Spleen (tissue), 11 donors: ENCODE data around the gene TENM3. TPM values are rescaled to one million over a fixed set of nuclear protein-coding genes. Genes with fewer than 3 reads are reported as not detected.

Experiments used
- DNase-seq: peaks from one replicate; pipeline ENCODE4 v3.0.0-alpha.2; 2020
- H3K27ac ChIP-seq, 8 donors: fragments of 200-600 bp; sonication (generic) in 7 of 8; 1 replicate in 4 of 8; 2 replicates in 4 of 8; pipeline versions ENCODE4 v1.5.0 to v1.8.0; 2016 to 2021; ENCODE audit warnings: inconsistent platforms in 4 of 8, mild to moderate bottlenecking in 4 of 8, moderate library complexity in 1 of 8
- H3K27me3 ChIP-seq, 7 donors: fragments of 200-600 bp; sonication (generic) in 6 of 7; replicated peaks in 1 of 7; 1 replicate in 4 of 7; 2 replicates in 3 of 7; pipeline versions ENCODE4 v1.5.0 to v1.8.0; 2016 to 2021; ENCODE audit warnings: inconsistent platforms in 3 of 7, mild to moderate bottlenecking in 1 of 7
- H3K36me3 ChIP-seq, 6 donors: fragments of 200-600 bp; sonication (generic) in 5 of 6; 1 replicate in 4 of 6; 2 replicates in 2 of 6; pipeline versions ENCODE4 v1.5.0 to v1.8.0; 2016 to 2021; ENCODE audit warnings: inconsistent platforms in 2 of 6
- H3K4me1 ChIP-seq, 6 donors: fragments of 200-600 bp; sonication (generic) in 5 of 6; 1 replicate in 3 of 6; 2 replicates in 3 of 6; pipeline versions ENCODE4 v1.5.0 to v1.8.0; 2016 to 2021; ENCODE audit warnings: inconsistent platforms in 3 of 6
- H3K4me3 ChIP-seq, 8 donors: fragments of 200-600 bp; sonication (generic) in 7 of 8; 1 replicate in 4 of 8; 2 replicates in 4 of 8; pipeline versions ENCODE4 v1.5.0 to v1.8.0; 2016 to 2021; ENCODE audit warnings: inconsistent platforms in 4 of 8, mild to moderate bottlenecking in 4 of 8, moderate library complexity in 2 of 8
- H3K9me3 ChIP-seq, 8 donors: fragments of 200-600 bp; sonication (generic) in 7 of 8; 1 replicate in 4 of 8; 2 replicates in 4 of 8; pipeline versions ENCODE4 v1.5.0 to v1.8.0; 2016 to 2021; ENCODE audit warnings: inconsistent platforms in 4 of 8
- POLR2A ChIP-seq, 3 donors: fragments of 450-650 bp; IDR thresholded peaks; one replicate each; pipeline ENCODE4 v1.5.1; 2017; ENCODE audit warnings: antibody characterized with exemption in 3 of 3, mild to moderate bottlenecking in 1 of 3
- POLR2AphosphoS5 ChIP-seq, 3 donors: sonication (generic); formaldehyde crosslinking; IDR thresholded peaks; one replicate each; pipeline ENCODE4 v1.5.1; 2017; ENCODE audit warnings: antibody characterized with exemption in 3 of 3
- WGBS, 5 donors: extraction: QIAGEN DNeasy Blood & Tissue Kit in 3 of 5; methylation state at CpG; one replicate each; pipeline versions ENCODE4 v1.1.5 to v1.1.7; 2013 to 2018; 5-methylcytosine and 5-hydroxymethylcytosine counted together
- intact Hi-C: fragments of 100-400 bp; cut with DNase I; formaldehyde crosslinking; loops from one replicate; pipeline ENCODE4 v1.15.0; 2023; ENCODE audit warnings: low total_unique reads
- polyA plus RNA-seq, 3 donors: library from polyadenylated mRNA; stranded (reverse); fragments of 200-250 nt; gene quantifications; one replicate each; pipeline ENCODE4 v1.2.1, GENCODE V29; 2013
- total RNA-seq, 7 donors: library from RNA; depleted of rRNA in 3 of 7; stranded (reverse); fragments of >200 nt in 3 of 7; fragmentation: NEBNext Ultra II Directional in 4 of 7; extraction: Animal tissue kit (Norgen Biotek cat#: 25700) in 4 of 7; gene quantifications; one replicate each; pipeline versions ENCODE4 v1.1.0 to v1.2.1, GENCODE V29; 2016 to 2021
- TF ChIP-seq, protein P1 (sequence below), 11 experiments: fragments of 200-600 bp in 7 of 11; fragments of 450-650 bp in 4 of 11; sonication (generic) in 4 of 11; IDR thresholded peaks in 8 of 11; conservative IDR thresholded peaks in 3 of 11; 1 replicate in 7 of 11; 2 replicates in 4 of 11; pipeline versions ENCODE4 v1.4.0 to v1.8.0; 2016 to 2021; ENCODE audit warnings: antibody characterized with exemption in 11 of 11, inconsistent platforms in 4 of 11, mild to moderate bottlenecking in 1 of 11
- donor health status: healthy with polysubstance abuse.
- donor health status: DM: no; HTN: no; CAD: no; lungs with moderate emphysema.
- donor health status: DM: no; HTN: no; CAD: no.
- donor health status: Bipolar disorder and iron deficiency.
- donor health status: healthy.
- donor health status: DM: no; HTN: no; CAD: no.
- donor health status: DM: yes; HTN: yes; CAD: no.

The TENM3 gene
- total and polyA plus RNA-seq, 10 donors: 0.37 to 45.6 (median 17.7) TPM

GRCh38 chr4:182532441-182532840, 289.2 kb downstream of the TENM3 start:
- DNase-seq: no peak
- Histone ChIP-seq H3K27ac (no peak overlapping the region), H3K4me3 (no peak overlapping the region), H3K27me3 (no peaks in the 10 kb centered on the region), H3K4me1 (no peaks in the 10 kb centered on the region), H3K9me3 (no peaks in the 10 kb centered on the region), H3K36me3 (no peaks in the 10 kb centered on the region)
- TF ChIP-seq, protein P1, sequence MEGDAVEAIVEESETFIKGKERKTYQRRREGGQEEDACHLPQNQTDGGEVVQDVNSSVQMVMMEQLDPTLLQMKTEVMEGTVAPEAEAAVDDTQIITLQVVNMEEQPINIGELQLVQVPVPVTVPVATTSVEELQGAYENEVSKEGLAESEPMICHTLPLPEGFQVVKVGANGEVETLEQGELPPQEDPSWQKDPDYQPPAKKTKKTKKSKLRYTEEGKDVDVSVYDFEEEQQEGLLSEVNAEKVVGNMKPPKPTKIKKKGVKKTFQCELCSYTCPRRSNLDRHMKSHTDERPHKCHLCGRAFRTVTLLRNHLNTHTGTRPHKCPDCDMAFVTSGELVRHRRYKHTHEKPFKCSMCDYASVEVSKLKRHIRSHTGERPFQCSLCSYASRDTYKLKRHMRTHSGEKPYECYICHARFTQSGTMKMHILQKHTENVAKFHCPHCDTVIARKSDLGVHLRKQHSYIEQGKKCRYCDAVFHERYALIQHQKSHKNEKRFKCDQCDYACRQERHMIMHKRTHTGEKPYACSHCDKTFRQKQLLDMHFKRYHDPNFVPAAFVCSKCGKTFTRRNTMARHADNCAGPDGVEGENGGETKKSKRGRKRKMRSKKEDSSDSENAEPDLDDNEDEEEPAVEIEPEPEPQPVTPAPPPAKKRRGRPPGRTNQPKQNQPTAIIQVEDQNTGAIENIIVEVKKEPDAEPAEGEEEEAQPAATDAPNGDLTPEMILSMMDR (IDR thresholded peaks at IDR 0.05 in 8 of 11, conservative IDR thresholded peaks at IDR 0.05 in 3 of 11): no peak
- TF ChIP-seq POLR2A (IDR thresholded peaks at IDR 0.05): no peak
- no peak for TF ChIP-seq POLR2AphosphoS5 (IDR thresholded peaks at IDR 0.05)
- WGBS, 5 donors: 65 to 75% (median 69%) methylated on average over 2 of the region's 2 CpGs
- intact Hi-C loops: no loop called here

- no peak for DNase-seq
- no peak overlapping the region for H3K27ac ChIP-seq
- H3K9me3 ChIP-seq: no peaks in the 10 kb centered on the region
- H3K4me1 ChIP-seq: no peaks in the 10 kb centered on the region
- H3K27me3 ChIP-seq: no peaks in the 10 kb centered on the region
- intact Hi-C loops: no loop called here
- no peak overlapping the region for H3K4me3 ChIP-seq
- no peaks in the 10 kb centered on the region for H3K36me3 ChIP-seq
- TF ChIP-seq POLR2AphosphoS5 (IDR thresholded peaks at IDR 0.05) (no peak), POLR2A (IDR thresholded peaks at IDR 0.05) (no peak)
- TF ChIP-seq, protein P1 (IDR thresholded peaks at IDR 0.05 in 8 of 11, conservative IDR thresholded peaks at IDR 0.05 in 3 of 11): no peak
- 56 to 77% (median 64%) methylated on average over 1 of the region's 1 CpG for WGBS, 5 donors
Observed at GRCh38 chr4:182533964-182534363, 290.8 kb downstream of the TENM3 start.

DNA sequence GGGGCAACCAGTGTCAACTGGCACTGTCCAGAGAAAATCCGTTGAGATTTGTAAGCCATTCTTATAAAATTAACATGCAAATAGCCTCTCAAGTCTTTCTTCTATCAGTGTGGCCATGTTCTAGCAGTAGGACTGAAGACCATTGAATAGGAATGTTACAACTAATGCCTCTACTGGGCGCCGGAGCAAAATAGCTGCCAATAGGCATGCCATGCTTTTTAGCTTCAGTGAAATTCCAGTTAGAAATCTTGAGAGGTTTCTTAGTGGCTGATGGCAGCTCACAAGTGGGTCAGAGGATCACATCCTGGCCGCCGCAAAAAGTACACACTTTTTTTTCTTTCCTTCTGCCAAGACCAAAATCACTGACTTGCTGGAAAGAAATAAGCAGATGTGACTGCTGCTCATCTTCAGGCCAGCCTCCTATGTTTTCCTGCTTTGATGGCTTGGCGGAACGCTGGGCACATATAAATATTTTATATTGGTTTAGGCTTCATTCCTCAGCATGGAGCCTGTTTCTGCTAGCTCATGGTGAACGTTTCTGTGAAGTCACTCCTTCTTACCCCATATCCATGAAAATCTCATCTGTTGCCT, 293.1 kb downstream of the TENM3 start:
- Histone ChIP-seq H3K27me3 (no peaks in the 10 kb centered on the region), H3K4me3 (no peak overlapping the region), H3K27ac (no peak overlapping the region), H3K9me3 (no peaks in the 10 kb centered on the region), H3K4me1 (no peaks in the 10 kb centered on the region), H3K36me3 (no peaks in the 10 kb centered on the region)
- 60 to 72% (median 66%) methylated on average over 8 of the region's 8 CpGs for WGBS, 5 donors
- intact Hi-C loops: no loop called here
- TF ChIP-seq POLR2AphosphoS5 (IDR thresholded peaks at IDR 0.05) (no peak), POLR2A (IDR thresholded peaks at IDR 0.05) (no peak)
- TF ChIP-seq, protein P1 (IDR thresholded peaks at IDR 0.05 in 8 of 11, conservative IDR thresholded peaks at IDR 0.05 in 3 of 11): no peak
- no peak for DNase-seq

- no peaks in the 10 kb centered on the region for H3K9me3 ChIP-seq
- H3K4me1 ChIP-seq: no peaks in the 10 kb centered on the region
- H3K27me3 ChIP-seq: no peaks in the 10 kb centered on the region
- H3K4me3 ChIP-seq: no peak overlapping the region
- DNase-seq: no peak
- intact Hi-C loops: no loop called here
- 46 to 52% (median 51%) methylated on average over 10 of the region's 10 CpGs for WGBS, 5 donors
- TF ChIP-seq, protein P1 (IDR thresholded peaks at IDR 0.05 in 8 of 11, conservative IDR thresholded peaks at IDR 0.05 in 3 of 11): no peak
- TF ChIP-seq POLR2A (IDR thresholded peaks at IDR 0.05): no peak
- TF ChIP-seq POLR2AphosphoS5 (IDR thresholded peaks at IDR 0.05): no peak
- no peak overlapping the region for H3K27ac ChIP-seq
- H3K36me3 ChIP-seq: no peaks in the 10 kb centered on the region
Observed at GRCh38 chr4:182537031-182537795, 294.0 kb downstream of the TENM3 start.
